Activated T-cell treated with anti-CD3 and anti-CD28 coated beads, Interleukin-2, amount 50 U/mL, for 72 hours (primary cell): Measurements from ENCODE around the gene VPS9D1. TPM values are rescaled to one million over a fixed set of nuclear protein-coding genes. Genes with fewer than 3 reads are reported as not detected.

Source experiments
- ATAC-seq, 2 donors: fragments of 150-1000 bp; cut with Tn5 transposase; replicated peaks in 1 of 2; 2 replicates each; pipeline ENCODE4 v1.10.0; 2021; ENCODE audit warnings: moderate library complexity in 2 of 2, mild to moderate bottlenecking in 1 of 2
- DNase-seq, 2 donors: peaks; one replicate each; pipeline ENCODE4 v3.0.0; 2021 to 2022; ENCODE audit warnings: mixed read lengths in 1 of 2
- H3K27ac Mint-ChIP-seq: one replicate; pipeline ENCODE4 v1.8.0; 2022; ENCODE audit warnings: mild to moderate bottlenecking, moderate library complexity, mixed read lengths
- H3K27me3 Mint-ChIP-seq: one replicate; pipeline ENCODE4 v1.8.0; 2022; ENCODE audit warnings: low read depth, mixed read lengths
- H3K36me3 Mint-ChIP-seq, 2 donors: one replicate each; pipeline ENCODE4 v1.8.0; 2022; ENCODE audit warnings: mixed read lengths in 2 of 2, mild to moderate bottlenecking in 1 of 2; ENCODE audit not compliant: insufficient read depth in 2 of 2
- H3K4me1 Mint-ChIP-seq: one replicate; pipeline ENCODE4 v1.8.0; 2022; ENCODE audit warnings: low read depth, mixed read lengths
- H3K4me3 Mint-ChIP-seq, 2 donors: one replicate each; pipeline ENCODE4 v1.8.0; 2022; ENCODE audit warnings: mild to moderate bottlenecking in 2 of 2, mixed read lengths in 2 of 2, moderate library complexity in 2 of 2
- H3K9me3 Mint-ChIP-seq, 2 donors: one replicate each; pipeline ENCODE4 v1.8.0; 2022; ENCODE audit warnings: mixed read lengths in 2 of 2
- total RNA-seq, 2 donors: library from RNA; stranded (reverse); gene quantifications; one replicate each; pipeline ENCODE4 v1.2.3, GENCODE V29; 2022

VPS9D1 gene
- total RNA-seq, 2 donors from 2014 or later = 4.7 to 6.5 TPM

DNA sequence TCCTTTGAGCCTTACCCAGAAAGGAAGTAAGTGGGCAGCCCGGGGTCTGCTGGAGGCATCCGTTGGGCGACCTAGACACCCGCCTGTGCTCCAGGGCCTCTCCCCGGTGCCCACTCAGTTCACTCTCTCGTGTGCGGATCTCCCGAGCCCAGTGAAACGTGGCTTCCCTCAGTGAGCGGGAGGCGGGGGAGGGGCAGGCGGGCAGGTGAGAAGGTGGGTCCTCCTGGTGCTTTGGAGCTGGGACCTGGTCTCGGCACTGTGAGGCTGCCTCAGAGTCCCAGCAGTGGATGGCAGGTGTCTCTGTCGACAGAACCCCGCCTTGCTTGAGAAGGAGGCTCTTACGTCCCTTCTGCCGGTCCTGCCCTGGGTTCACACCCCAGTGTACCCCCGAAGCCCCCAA is 8.6 kb upstream of the VPS9D1 start:
- H3K27me3 Mint-ChIP-seq = no peaks in the 10 kb centered on the region
- ATAC-seq (no peak), DNase-seq (no peak)
- H3K4me3 Mint-ChIP-seq = no peak overlapping the region
- no peaks in the 10 kb centered on the region for H3K9me3 Mint-ChIP-seq
- no peak overlapping the region for H3K27ac Mint-ChIP-seq
- H3K36me3 Mint-ChIP-seq = peaks cover 2 to 10% of the 10 kb centered on the region in 2 donors
- peaks cover 21% of the 10 kb centered on the region for H3K4me1 Mint-ChIP-seq

DNA sequence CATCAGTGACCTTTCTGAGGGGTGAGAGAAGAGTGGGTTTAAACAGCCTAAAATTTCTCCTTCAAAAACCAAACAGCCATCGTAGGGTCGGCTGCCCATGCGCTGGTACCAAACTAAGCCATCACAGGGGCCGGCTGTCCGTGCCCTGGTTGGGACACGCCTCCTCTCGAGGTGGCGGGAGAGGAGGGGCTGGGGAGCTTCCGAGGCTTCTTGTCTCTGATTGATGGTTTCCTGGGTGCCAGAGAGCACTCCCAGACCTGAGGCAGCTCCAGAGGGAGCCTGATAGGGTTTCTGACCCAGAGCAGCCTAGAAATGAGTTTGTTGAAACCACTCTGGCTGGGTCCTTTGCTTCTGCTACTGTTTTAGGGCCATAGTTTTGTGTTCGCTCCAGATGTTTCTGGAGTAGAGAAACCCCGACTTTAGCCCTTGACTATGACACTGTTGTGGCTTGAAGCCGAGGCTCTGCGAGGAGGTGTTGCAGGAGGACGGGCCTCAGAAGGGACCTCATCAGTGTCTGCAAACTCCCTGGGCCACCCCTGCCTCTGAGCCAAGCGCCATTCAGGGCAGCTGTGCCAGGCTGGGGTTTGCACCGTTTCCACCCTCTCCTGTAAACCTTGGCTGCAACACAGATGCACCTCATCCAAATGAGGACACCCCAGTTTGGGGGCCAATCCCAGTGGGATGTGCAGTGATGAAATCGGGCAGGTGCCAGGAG is 6.9 kb upstream of the VPS9D1 start:
- Mint-ChIP-seq H3K36me3 (peaks cover 0 to 13% of the 10 kb centered on the region in 2 donors), H3K27ac (no peak overlapping the region), H3K4me1 (peaks cover 37% of the 10 kb centered on the region), H3K27me3 (no peaks in the 10 kb centered on the region), H3K9me3 (no peaks in the 10 kb centered on the region), H3K4me3 (no peak overlapping the region)
- DNase-seq (no peak), ATAC-seq (no peak)

DNA sequence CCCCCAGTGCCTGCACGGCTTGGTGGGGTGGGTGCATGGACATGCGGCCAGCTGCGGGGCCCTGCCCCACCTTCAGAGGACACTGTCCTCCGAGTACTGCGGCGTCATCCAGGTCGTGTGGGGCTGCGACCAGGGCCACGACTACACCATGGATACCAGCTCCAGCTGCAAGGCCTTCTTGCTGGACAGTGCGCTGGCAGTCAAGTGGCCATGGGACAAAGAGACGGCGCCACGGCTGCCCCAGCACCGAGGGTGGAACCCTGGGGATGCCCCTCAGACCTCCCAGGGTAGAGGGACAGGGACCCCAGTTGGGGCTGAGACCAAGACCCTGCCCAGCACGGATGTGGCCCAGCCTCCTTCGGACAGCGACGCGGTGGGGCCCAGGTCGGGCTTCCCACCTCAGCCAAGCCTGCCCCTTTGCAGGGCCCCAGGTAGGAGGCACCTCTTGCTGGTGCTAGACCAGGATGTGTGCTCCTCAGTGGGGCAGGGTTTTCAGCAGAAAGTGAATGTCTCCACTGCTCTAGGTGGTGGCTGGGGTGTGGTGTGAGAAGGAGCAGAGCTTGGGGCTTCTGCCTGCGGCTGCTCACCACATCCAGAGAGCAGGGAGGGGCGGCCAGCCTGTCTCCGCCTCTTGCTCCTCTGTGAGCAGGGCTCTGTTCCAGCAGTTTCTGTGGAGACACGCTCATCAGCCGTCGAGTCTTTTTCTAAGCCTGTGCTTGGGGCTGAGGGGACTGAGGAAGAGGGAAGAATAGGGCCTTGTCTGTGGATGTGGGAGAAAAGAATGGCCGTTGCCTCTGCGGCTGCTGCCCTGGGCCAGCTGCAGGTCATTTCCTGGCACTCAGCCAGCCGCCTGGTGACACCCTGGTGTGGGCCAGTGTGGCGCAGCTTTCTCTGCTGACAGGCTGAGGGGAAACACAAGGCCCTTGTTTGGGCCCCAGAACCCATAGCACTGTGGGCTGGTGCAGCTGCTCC is 2.9 kb upstream of the VPS9D1 start:
- Mint-ChIP-seq H3K9me3 (no peaks in the 10 kb centered on the region), H3K27ac (peak overlapping the region; percentile 89), H3K4me3 (peak overlapping the region; percentile 90 to 96), H3K36me3 (peaks cover 0 to 10% of the 10 kb centered on the region in 2 donors), H3K4me1 (peaks cover 52% of the 10 kb centered on the region), H3K27me3 (no peaks in the 10 kb centered on the region)
- ATAC-seq = peak; percentile 45 to 56
- peak; percentile 78 to 87 for DNase-seq

DNA sequence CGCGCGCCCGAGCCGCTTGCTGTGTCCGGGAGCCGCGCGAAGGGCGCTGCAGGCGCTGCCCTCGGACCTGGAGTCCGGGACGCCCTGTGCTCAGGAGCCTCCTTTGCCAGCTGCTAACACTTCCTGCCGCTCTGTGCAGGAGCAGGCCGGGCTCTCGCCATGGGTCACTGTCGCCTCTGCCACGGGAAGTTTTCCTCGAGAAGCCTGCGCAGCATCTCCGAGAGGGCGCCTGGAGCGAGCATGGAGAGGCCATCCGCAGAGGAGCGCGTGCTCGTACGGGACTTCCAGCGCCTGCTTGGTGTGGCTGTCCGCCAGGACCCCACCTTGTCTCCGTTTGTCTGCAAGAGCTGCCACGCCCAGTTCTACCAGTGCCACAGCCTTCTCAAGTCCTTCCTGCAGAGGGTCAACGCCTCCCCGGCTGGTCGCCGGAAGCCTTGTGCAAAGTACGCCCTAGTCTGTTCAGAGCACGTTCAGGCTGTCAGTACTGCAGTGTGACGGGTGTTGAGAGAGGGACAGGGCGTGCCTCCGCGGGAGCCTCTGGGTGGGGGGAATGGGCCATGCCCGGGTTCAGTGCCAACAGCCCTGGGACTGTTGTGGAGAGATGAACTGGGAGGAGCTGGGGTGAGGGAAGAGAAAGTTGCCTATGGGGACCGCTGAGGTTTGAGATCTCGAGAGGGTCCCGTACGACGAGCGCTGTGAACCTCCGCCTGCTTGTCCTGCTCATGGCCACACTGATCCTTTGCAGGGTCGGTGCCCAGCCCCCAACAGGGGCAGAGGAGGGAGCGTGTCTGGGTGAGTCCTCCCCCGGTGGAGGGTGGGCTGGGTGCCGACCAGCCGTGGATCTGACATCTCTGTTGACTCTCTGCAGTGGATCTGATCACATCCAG is 1.9 kb upstream of the VPS9D1 start:
- ATAC-seq (peak; percentile 23 to 39), DNase-seq (peak; percentile 73 to 74)
- Mint-ChIP-seq H3K9me3 (no peaks in the 10 kb centered on the region), H3K4me1 (peaks cover 56% of the 10 kb centered on the region), H3K36me3 (peaks cover 0 to 14% of the 10 kb centered on the region in 2 donors), H3K27me3 (no peaks in the 10 kb centered on the region), H3K4me3 (peak overlapping the region; percentile 90 to 96), H3K27ac (peak overlapping the region; percentile 72)

DNA sequence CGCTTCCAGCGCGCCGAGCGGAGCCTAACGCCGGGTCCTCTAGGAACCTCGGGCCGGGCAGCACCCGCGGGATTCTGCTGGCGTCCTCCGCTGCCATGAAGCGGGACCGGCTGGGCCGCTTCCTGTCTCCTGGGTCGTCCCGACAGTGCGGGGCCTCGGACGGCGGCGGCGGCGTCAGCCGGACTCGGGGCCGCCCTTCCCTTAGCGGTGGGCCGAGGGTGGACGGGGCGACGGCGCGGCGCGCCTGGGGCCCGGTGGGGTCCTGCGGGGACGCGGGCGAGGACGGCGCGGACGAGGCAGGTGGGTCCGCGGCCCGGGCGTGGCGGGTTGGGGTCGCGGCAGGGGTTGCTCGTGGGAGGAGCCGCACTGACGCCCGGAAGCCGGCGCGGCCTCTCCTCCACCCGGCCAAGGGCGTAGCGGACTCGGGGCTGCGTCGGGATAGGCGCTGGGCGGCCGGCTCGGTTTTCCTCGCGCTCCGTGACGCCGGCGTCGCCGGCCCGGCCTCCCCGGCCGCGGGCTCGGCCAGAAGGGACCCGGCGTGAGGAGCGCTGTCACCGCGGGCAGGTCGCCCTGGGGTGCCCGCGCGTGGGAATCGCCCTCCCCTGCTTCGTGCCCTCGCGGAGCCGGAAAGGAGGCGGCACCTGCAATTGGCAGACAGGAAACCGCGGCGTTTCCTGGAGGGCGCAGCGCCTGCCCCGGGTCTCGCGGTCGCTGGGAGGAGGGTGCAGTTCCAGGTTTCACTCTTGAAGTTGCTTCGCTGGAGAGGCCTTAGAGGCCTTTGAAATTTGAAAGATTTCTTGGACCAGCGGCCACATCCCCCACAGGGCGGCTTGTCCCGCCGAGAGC is 1.1 kb upstream of the VPS9D1 start:
- Mint-ChIP-seq H3K27me3 (no peaks in the 10 kb centered on the region), H3K27ac (no peak overlapping the region), H3K36me3 (peaks cover 0 to 17% of the 10 kb centered on the region in 2 donors), H3K9me3 (no peaks in the 10 kb centered on the region), H3K4me1 (peaks cover 49% of the 10 kb centered on the region), H3K4me3 (peak overlapping the region; percentile 90 to 96)
- ATAC-seq = peak; percentile 39 to 43
- DNase-seq = peak; percentile 80 to 84

DNA sequence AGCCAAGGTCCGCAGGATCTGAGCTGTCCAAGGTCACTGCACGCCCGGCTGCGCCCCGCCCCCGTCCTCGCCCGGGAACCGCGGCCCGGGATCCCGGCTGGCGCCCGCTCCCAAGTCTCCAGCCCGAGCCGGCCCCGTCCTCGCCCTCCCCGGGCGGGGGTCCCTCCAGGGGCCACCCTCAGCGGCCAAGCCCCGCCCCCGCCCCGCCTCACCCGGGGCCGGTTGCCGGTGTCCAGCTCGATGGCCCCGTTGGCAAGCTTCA is 216 bp downstream of the VPS9D1 start:
- peaks cover 0 to 19% of the 10 kb centered on the region in 2 donors for H3K36me3 Mint-ChIP-seq
- no peaks in the 10 kb centered on the region for H3K27me3 Mint-ChIP-seq
- H3K9me3 Mint-ChIP-seq = no peaks in the 10 kb centered on the region
- no peak overlapping the region for H3K27ac Mint-ChIP-seq
- ATAC-seq (peak in 1 of 2 donors; percentile 2), DNase-seq (no peak)
- H3K4me3 Mint-ChIP-seq = peak overlapping the region; percentile 76 to 78
- H3K4me1 Mint-ChIP-seq = peaks cover 48% of the 10 kb centered on the region

DNA sequence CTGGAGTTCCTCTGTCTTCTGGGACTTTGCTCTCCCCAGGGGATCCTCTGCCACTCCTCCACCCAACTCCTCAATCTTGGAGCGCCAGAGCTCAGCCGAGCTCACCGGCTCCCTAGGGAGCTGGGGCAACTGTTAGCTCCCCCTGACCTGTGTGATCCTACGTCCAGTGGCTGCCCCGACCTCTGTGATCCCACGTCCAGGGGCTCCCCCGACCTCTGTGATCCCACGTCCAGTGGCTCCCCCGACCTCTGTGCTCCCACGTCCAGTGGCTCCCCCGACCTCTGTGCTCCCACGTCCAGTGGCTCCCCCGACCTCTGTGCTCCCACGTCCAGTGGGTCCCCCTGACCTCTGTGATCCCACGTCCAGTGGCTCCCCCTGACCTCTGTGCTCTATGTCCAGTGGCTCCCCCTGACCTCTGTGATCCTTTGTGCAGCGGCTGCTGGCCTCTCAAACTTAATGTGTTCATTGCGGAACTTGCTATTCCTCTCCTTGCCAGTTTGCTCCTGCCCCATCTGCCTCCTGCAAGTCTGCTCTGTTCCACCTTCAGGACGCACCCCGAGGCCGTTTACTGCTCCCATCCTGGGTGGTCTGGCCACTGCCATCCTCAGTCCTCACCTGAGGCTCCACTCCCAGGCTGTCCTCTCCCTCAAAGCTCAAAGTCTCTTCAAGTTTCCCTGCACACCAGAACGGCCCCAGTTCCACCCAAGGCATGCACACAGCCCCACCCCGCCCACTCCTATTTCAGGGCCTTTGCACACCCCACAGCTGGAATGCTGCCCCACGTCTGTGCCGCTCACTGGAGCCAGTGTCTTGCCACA is 2.8 kb downstream of the VPS9D1 start:
- no peak for ATAC-seq
- peaks cover 2 to 21% of the 10 kb centered on the region in 2 donors for H3K36me3 Mint-ChIP-seq
- no peak overlapping the region for H3K27ac Mint-ChIP-seq
- no peak overlapping the region for H3K4me3 Mint-ChIP-seq
- H3K4me1 Mint-ChIP-seq = peaks cover 38% of the 10 kb centered on the region
- no peaks in the 10 kb centered on the region for H3K27me3 Mint-ChIP-seq
- no peaks in the 10 kb centered on the region for H3K9me3 Mint-ChIP-seq
- DNase-seq = no peak

DNA sequence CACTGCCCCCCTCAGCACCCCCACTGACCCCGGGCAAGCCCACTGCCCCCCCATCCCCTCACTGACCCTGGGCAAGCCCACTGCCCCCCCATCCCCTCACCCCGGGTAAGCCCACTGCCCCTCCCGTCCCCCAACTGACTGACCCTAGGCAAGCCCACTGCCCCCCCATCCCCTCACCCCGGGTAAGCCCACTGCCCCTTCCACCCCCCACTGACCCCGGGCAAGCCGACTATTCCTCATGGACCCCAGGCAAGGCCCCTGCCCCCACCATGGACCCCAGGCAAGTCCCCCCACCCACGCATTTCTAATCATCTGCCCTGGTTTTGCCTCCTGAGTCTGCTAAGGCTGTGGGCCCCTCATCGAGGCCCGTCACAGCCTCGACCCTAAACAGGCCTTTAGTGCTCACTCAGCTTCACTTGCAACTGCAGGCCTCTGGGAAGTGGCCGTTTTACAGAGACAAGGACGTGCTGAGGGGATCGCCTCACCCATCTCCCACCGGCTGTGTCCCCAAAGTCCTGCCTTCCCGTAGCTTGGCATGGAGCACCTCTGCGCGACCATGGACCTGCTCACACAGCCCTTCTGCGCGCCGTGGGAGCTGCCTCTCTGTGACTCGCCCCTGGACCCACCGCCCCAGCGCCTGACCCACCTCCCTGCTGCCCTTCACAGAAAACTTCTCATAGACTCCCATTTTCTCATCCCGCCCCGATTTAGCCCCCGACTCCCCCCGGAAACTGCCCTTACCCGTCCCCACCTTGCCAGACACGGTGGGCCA is 3.6 kb downstream of the VPS9D1 start:
- H3K27me3 Mint-ChIP-seq = no peaks in the 10 kb centered on the region
- H3K9me3 Mint-ChIP-seq = no peaks in the 10 kb centered on the region
- H3K4me1 Mint-ChIP-seq = peaks cover 33% of the 10 kb centered on the region
- DNase-seq (no peak), ATAC-seq (no peak)
- H3K4me3 Mint-ChIP-seq = no peak overlapping the region
- H3K36me3 Mint-ChIP-seq = peaks cover 2 to 17% of the 10 kb centered on the region in 2 donors
- H3K27ac Mint-ChIP-seq = no peak overlapping the region

DNA sequence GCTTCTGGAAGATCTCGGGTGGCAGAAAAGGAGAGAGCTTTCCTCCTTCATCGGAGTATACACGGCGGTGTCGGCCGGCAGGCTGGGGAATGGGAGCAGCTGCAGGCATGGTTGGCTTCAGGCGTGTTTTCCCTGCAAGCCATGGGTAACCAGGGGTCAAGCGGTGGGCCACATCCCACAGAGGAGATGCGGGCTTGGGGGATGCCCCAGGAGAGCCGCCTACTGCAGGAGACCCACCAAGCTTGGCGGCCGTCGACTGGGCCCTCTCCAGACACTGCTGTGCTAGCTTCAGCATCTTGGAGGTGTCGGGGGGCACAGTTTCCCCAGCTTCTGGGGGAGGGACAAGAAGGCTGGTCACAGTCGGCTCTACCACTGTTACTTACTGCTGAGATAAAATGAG is 4.2 kb downstream of the VPS9D1 start:
- Mint-ChIP-seq H3K36me3 (peaks cover 2 to 17% of the 10 kb centered on the region in 2 donors), H3K27me3 (no peaks in the 10 kb centered on the region), H3K27ac (no peak overlapping the region), H3K9me3 (no peaks in the 10 kb centered on the region), H3K4me3 (no peak overlapping the region), H3K4me1 (peaks cover 33% of the 10 kb centered on the region)
- DNase-seq = no peak
- no peak for ATAC-seq

DNA sequence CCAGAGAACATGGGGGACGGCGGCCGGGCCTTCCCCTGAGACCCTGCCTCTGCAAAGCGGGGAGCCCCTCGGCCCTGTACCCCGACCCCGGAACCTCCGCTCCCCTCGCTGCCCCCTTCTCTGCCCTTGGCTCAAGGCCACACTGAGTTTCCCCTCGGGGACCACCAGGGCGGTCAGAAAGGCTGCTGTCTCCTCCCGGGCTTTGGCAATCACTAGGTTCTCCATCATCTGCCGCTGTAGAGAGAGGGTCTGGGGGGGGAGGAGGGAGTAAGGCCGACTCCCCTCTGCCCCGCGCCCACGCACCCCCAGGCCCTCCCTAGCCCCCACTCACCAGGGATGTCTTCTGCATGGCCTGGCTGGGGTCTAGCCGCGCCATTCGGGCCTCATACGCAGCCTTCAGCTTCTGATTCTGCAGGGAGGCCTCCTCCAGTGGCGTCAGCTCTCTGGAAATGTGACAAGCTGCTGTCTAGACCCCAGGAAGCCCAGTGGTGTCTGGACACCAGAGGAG is 8.4 kb downstream of the VPS9D1 start:
- Mint-ChIP-seq H3K27me3 (no peaks in the 10 kb centered on the region), H3K4me1 (peaks cover 12% of the 10 kb centered on the region), H3K36me3 (peaks cover 2 to 12% of the 10 kb centered on the region in 2 donors), H3K4me3 (peak overlapping the region; percentile 79 to 85), H3K27ac (no peak overlapping the region), H3K9me3 (no peaks in the 10 kb centered on the region)
- DNase-seq (no peak), ATAC-seq (peak in 1 of 2 donors; percentile 6)
